IPS-15b (cell line): ENCODE results near the gene C2orf69.
A peak's percentile ranks its signal among the peaks of the same experiment; 100 is the strongest.

Experiments used
- H3K27me3 ChIP-seq: one replicate; pipeline ENCODE4 v1.6.1; 2013; ENCODE audit warnings: low read length; ENCODE audit not compliant: control insufficient read depth, insufficient read depth
- H3K36me3 ChIP-seq: one replicate; pipeline ENCODE4 v1.6.1; 2013; ENCODE audit warnings: low read length; ENCODE audit not compliant: control insufficient read depth, insufficient read depth
- H3K4me1 ChIP-seq: one replicate; pipeline ENCODE4 v1.6.1; 2013; ENCODE audit warnings: mild to moderate bottlenecking, low read length; ENCODE audit not compliant: control insufficient read depth, insufficient read depth
- H3K4me3 ChIP-seq: one replicate; pipeline ENCODE4 v1.5.1; 2013; ENCODE audit warnings: low read depth, low read length
- H3K9ac ChIP-seq: one replicate; pipeline ENCODE4 v1.6.1; 2013; ENCODE audit warnings: low read depth, mild to moderate bottlenecking, low read length
- H3K9me3 ChIP-seq: one replicate; pipeline ENCODE4 v1.6.1; 2013; ENCODE audit warnings: mild to moderate bottlenecking, low read length; ENCODE audit not compliant: control insufficient read depth, insufficient read depth

The C2orf69 gene

DNA sequence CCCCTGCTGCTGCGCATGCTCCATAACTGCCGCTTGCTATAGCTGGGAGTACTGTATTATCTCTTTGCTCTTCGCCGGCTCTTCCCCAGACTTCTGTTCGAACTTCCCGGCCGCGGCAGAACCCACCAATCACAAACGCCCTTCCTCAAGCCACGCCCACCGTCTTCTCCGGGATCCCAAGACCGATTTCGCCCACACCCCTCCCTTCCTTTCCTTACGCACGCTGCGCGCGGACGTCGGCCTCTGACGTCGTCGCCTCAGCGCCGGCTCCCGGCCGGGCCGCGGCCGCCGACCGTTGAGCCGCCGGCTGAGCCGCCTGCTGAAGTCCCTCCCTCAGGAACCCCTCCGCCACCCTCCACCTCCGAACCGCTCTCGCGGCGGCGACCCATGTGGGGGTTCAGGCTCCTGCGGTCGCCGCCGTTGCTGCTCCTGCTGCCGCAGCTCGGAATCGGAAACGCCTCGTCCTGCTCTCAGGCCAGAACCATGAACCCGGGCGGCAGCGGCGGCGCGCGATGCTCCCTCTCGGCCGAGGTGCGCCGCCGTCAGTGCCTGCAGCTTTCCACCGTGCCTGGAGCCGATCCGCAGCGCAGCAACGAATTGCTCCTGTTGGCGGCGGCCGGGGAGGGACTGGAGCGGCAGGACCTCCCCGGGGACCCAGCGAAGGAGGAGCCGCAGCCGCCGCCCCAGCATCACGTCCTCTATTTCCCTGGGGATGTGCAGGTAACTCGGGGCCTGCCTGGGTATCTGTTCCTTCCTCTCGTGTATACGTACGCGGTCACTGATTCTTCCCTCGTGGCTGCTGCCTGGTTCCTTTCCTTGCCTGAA is at the start of gene C2orf69:
Gene C2orf69 (plus strand): TSS at position 242 of the 825 bp plus-strand sequence. CDS start 146 bp downstream, at position 388.
- Histone ChIP-seq H3K9me3 (no peaks in the 10 kb centered on the region), H3K4me1 (peaks cover 11% of the 10 kb centered on the region), H3K36me3 (peaks cover 7% of the 10 kb centered on the region), H3K9ac (peak within 1 kb of the TSS; percentile 98), H3K4me3 (peak within 1 kb of the TSS; percentile 100), H3K27me3 (no peaks in the 10 kb centered on the region)

DNA sequence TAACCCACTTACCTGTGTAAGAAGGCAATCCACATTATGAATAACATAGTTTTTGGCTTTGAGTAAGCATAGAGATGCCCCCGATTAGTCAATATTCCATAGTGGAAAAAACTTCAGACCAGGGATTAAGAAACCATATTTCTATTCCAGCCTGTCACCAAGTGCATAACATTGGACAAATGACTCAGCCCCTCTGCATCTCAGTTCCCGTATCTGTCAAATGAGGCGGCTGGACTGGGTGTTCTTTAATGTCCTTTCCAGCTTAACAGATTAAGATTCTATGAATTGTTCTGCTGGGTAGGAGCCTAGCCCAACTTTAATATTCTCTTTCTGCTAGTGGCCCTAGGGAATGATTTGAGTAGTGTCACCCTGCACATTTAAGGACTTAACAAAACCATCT is 48.3 kb upstream of the C2orf69 start:
- Histone ChIP-seq H3K4me3 (no peak overlapping the region), H3K9me3 (no peaks in the 10 kb centered on the region), H3K9ac (no peak overlapping the region), H3K4me1 (peaks cover 3% of the 10 kb centered on the region), H3K36me3 (no peaks in the 10 kb centered on the region), H3K27me3 (no peaks in the 10 kb centered on the region)

- Histone ChIP-seq H3K36me3 (no peaks in the 10 kb centered on the region), H3K4me3 (no peak overlapping the region), H3K4me1 (peaks cover 21% of the 10 kb centered on the region), H3K9me3 (no peaks in the 10 kb centered on the region), H3K9ac (no peak overlapping the region), H3K27me3 (no peaks in the 10 kb centered on the region)
These were observed 45.2 kb upstream of the C2orf69 start for GRCh38 chr2:199865905-199866304.

GRCh38 chr2:199868431-199869226 is 42.5 kb upstream of the C2orf69 start:
- H3K4me3 ChIP-seq = peak overlapping the region; percentile 16

GRCh38 chr2:199869227-199869541 is 41.9 kb upstream of the C2orf69 start:
- Histone ChIP-seq H3K4me3 (no peak overlapping the region), H3K36me3 (no peaks in the 10 kb centered on the region), H3K9ac (no peak overlapping the region), H3K4me1 (peaks cover 21% of the 10 kb centered on the region), H3K27me3 (no peaks in the 10 kb centered on the region), H3K9me3 (peaks cover 5% of the 10 kb centered on the region)

More at GRCh38 chr2:199868431-199869226, 42.5 kb upstream of the C2orf69 start:
- Histone ChIP-seq H3K9ac (no peak overlapping the region), H3K9me3 (no peaks in the 10 kb centered on the region), H3K4me1 (peaks cover 21% of the 10 kb centered on the region), H3K27me3 (no peaks in the 10 kb centered on the region), H3K36me3 (no peaks in the 10 kb centered on the region)

- Histone ChIP-seq H3K9me3 (peaks cover 7% of the 10 kb centered on the region), H3K27me3 (no peaks in the 10 kb centered on the region), H3K4me1 (peaks cover 21% of the 10 kb centered on the region), H3K4me3 (no peak overlapping the region), H3K36me3 (no peaks in the 10 kb centered on the region), H3K9ac (no peak overlapping the region)
These were observed 41.4 kb upstream of the C2orf69 start for GRCh38 chr2:199869653-199870052.

DNA sequence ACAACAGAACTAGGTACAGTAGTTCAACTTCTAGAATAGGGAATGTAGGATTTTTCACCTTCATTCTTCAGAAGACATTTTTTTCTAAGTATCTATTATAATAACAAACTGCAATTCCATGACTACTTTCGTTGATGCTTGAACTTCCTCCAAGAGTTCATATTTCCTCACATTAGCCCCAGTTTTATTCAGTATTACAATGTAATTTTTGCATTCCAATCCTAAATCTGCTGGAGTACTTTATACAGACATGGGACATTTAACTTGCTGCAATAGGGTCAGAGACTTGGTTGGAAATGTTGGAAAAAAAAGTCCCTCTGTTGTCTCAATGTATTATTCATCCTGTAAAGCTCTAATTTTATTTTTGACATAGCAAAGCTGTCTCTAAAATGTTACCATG is 40.5 kb upstream of the C2orf69 start:
- Histone ChIP-seq H3K9me3 (peaks cover 11% of the 10 kb centered on the region), H3K36me3 (no peaks in the 10 kb centered on the region), H3K4me3 (no peak overlapping the region), H3K9ac (no peak overlapping the region), H3K4me1 (peaks cover 21% of the 10 kb centered on the region), H3K27me3 (no peaks in the 10 kb centered on the region)

GRCh38 chr2:199874209-199874608 is 36.9 kb upstream of the C2orf69 start:
- no peaks in the 10 kb centered on the region for H3K36me3 ChIP-seq
- H3K4me1 ChIP-seq = peaks cover 10% of the 10 kb centered on the region
- H3K9me3 ChIP-seq = peaks cover 11% of the 10 kb centered on the region
- no peak overlapping the region for H3K9ac ChIP-seq
- no peaks in the 10 kb centered on the region for H3K27me3 ChIP-seq
- H3K4me3 ChIP-seq = no peak overlapping the region

DNA sequence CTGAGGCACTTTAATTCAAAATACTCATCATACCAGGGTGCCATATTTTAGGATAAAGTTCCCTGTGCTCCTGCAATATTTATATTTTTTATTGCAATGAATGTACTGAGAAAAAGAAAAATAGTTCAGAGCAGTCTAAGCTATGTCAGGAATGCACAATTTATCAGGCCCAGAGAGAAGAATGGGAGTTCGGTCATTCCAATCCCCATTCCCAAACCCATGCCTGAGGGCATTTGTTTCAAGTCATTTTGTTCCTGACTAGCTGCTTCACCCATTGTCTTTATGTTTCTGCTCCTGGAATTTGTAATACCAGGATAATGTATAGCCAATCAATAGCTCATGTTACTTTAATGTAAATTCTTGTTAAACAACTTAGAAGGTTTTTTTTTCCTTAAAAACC is 35.7 kb upstream of the C2orf69 start:
- peaks cover 3% of the 10 kb centered on the region for H3K4me1 ChIP-seq

DNA sequence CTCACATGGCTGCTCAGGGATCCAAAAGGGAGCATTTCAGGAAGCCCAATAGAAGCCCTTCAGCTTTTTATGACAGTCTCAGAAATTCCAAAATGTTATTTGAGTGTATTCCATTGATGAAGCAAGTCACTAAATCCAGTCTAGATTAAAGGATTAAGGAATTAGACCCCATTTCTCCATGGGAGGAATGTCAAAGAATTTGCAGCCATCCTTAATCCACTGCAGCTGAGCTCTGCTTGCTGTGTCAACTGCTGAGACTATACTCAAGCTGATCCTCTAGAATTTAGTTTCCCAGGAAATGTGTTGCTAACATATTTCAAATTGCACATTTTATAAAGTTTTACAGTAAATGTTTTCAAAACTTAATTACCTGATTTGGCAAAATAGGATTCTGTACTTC is 28.4 kb upstream of the C2orf69 start:
- Histone ChIP-seq H3K9ac (no peak overlapping the region), H3K9me3 (no peaks in the 10 kb centered on the region), H3K27me3 (no peaks in the 10 kb centered on the region), H3K4me3 (no peak overlapping the region), H3K36me3 (no peaks in the 10 kb centered on the region), H3K4me1 (no peaks in the 10 kb centered on the region)

More for the DNA sequence above, 35.7 kb upstream of the C2orf69 start:
- Histone ChIP-seq H3K9ac (no peak overlapping the region), H3K4me3 (no peak overlapping the region), H3K36me3 (no peaks in the 10 kb centered on the region), H3K9me3 (peaks cover 11% of the 10 kb centered on the region), H3K27me3 (no peaks in the 10 kb centered on the region)

DNA sequence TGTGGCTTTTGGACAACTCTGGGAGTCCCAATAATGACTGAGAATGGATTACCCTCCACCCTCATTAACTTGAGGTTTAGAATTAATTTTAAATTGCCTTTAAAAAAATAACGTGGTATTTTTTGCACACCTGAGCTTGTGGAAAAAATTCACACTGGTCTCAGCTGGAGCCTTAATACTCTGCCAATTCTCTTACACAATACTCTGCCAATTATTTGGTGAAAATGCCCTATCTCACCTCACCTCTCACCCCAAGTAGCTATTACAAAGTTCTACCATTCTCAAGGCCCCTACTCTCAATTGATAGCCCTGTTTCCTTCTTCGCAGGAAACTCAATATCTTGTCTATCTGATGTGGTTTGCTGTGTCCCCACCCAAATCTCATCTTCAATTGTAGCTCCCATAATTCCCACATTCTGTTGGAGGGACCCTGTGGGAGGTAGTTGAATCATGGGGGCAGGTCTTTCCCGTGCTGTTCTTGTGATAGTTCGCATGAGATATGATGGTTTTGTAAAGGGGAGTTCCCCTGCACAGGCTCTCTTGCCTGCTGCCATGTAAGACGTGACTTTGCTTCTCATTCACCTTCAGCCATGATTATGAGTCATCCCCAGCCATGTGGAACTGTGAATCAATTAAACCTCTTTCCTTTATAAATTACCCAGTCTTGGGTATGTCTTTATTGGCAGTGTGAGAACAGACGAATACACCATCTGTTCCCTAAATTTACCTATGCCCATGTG is 27.4 kb upstream of the C2orf69 start:
- H3K9me3 ChIP-seq = no peaks in the 10 kb centered on the region
- no peaks in the 10 kb centered on the region for H3K4me1 ChIP-seq
- no peaks in the 10 kb centered on the region for H3K36me3 ChIP-seq
- H3K4me3 ChIP-seq = no peak overlapping the region
- H3K9ac ChIP-seq = no peak overlapping the region
- H3K27me3 ChIP-seq = no peaks in the 10 kb centered on the region
